Measurements from ENCODE around the gene HAND2.

HAND2 gene

DNA sequence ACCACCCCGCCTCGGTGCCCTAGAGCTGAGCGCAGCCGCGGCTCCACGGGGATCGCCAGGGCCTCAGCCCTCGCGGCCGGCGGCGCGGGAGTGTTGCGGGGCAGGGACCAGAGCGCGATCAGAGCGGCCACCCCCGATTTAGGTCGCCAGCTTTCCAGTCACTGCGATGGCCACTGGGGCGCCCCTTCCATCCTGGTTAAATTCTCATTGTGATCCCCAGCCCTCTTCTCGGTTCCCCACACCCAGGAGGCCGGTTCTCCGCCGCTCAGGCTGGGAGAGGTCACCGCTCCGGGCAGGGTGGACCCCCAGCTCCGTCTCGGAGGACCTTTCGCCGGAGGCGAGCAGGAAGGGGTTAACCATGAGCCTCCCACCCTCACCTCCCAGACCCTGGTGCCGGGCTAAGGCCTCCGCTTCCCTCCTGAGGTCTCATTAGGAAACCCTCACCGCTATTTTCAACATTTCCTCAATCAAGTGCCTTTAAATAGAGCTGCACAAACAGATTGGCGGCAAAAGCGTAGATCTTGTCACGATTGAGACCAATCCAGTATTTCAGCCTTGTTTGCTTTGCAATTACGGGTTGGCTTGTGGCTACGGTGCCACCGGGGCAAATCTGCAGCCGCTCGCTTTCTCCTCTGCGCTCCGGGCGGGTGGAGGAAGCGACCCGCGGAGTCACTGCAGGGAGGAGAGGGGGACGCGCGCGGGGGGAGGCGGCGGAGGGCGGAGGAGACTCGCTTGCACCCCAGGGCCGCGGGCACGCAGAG lies 8.3 kb upstream of the HAND2 start:
- TF ChIP-seq, protein P1, sequence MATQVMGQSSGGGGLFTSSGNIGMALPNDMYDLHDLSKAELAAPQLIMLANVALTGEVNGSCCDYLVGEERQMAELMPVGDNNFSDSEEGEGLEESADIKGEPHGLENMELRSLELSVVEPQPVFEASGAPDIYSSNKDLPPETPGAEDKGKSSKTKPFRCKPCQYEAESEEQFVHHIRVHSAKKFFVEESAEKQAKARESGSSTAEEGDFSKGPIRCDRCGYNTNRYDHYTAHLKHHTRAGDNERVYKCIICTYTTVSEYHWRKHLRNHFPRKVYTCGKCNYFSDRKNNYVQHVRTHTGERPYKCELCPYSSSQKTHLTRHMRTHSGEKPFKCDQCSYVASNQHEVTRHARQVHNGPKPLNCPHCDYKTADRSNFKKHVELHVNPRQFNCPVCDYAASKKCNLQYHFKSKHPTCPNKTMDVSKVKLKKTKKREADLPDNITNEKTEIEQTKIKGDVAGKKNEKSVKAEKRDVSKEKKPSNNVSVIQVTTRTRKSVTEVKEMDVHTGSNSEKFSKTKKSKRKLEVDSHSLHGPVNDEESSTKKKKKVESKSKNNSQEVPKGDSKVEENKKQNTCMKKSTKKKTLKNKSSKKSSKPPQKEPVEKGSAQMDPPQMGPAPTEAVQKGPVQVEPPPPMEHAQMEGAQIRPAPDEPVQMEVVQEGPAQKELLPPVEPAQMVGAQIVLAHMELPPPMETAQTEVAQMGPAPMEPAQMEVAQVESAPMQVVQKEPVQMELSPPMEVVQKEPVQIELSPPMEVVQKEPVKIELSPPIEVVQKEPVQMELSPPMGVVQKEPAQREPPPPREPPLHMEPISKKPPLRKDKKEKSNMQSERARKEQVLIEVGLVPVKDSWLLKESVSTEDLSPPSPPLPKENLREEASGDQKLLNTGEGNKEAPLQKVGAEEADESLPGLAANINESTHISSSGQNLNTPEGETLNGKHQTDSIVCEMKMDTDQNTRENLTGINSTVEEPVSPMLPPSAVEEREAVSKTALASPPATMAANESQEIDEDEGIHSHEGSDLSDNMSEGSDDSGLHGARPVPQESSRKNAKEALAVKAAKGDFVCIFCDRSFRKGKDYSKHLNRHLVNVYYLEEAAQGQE (IDR thresholded peaks at IDR 0.05; ENCODE audit: low read depth): no peak
- TF ChIP-seq, protein P2, sequence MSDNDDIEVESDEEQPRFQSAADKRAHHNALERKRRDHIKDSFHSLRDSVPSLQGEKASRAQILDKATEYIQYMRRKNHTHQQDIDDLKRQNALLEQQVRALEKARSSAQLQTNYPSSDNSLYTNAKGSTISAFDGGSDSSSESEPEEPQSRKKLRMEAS (IDR thresholded peaks at IDR 0.05): no peak
- TF ChIP-seq TAF1 (IDR thresholded peaks at IDR 0.05; ENCODE audit: low read depth): no peak

DNA sequence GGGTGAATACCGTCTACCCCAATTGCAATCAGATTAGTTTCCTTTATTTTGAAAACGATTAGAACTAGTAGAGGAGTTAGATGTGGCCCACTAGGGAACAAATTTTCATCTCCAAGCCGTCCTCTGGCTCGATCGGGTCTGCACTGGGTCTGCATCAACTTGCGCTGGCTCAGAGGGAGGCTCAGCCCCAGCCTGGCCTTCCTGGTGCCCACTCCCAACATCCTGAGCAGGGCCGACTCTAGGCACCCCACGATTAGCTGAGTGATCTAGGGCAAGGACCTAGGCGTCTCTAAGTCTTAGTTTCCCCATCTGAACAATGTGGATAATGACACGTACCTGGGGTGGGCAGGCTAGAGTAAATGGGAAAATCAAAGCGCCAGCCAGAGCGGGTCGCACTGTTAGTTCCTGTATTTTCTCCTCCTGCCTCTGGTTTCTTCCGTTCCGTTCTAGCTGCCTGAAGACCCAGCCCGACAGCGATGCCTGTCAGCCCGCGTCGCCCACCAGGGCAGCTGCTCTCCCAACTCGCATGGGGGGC lies 7.7 kb upstream of the HAND2 start:
- TF ChIP-seq TEAD4 (IDR thresholded peaks at IDR 0.05): no peak
- TF ChIP-seq TAF1 (IDR thresholded peaks at IDR 0.05; ENCODE audit: low read depth): no peak
- TF ChIP-seq, protein P3, sequence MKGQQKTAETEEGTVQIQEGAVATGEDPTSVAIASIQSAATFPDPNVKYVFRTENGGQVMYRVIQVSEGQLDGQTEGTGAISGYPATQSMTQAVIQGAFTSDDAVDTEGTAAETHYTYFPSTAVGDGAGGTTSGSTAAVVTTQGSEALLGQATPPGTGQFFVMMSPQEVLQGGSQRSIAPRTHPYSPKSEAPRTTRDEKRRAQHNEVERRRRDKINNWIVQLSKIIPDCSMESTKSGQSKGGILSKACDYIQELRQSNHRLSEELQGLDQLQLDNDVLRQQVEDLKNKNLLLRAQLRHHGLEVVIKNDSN (IDR thresholded peaks at IDR 0.05): no peak
- TF ChIP-seq CREB1 (IDR thresholded peaks at IDR 0.05; ENCODE audit: low read depth): no peak
- no peak for TF ChIP-seq EP300 (IDR thresholded peaks at IDR 0.05; ENCODE audit: borderline replicate concordance)
- no peak for TF ChIP-seq TCF12 (IDR thresholded peaks at IDR 0.05; ENCODE audit: low read depth)
- no peak for TF ChIP-seq RAD21 (IDR thresholded peaks at IDR 0.05; ENCODE audit: low read depth)
- TF ChIP-seq NFIC (IDR thresholded peaks at IDR 0.05): no peak
- TF ChIP-seq, protein P2 (IDR thresholded peaks at IDR 0.05): no peak
- no peak for TF ChIP-seq YY1 (IDR thresholded peaks at IDR 0.05; ENCODE audit: low read depth)
- no peak for TF ChIP-seq EGR1 (IDR thresholded peaks at IDR 0.05)

DNA sequence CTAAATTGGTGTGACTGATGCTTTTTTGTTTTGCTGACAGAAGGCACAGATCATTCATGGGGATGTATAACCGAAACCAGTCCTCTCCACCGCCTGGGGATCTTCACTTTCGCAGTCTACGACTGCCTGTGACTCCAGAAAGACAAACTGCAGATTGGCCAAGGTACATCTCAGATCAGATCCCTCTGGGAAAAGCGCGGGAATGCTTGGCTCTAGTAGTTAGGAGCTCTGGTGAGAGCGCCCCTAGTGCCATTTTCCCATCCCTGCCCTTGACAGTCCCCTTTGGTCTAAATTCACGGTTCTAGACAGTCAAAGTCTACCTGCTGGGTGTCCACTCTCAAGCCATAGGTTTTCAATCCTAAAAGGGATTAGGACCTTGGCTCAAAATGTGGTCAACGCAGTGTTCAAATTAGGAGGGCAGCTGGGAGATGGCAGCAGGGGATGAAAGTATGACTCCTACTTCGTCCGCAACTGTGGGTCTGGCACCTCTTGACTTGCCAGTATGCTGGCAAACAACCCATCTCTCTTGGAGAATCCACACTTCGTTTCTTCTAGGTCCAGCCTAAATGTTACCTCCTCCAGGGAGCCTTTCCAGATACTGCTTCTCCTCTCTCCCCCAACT lies 6.9 kb upstream of the HAND2 start:
- no peak for TF ChIP-seq EP300 (IDR thresholded peaks at IDR 0.05; ENCODE audit: borderline replicate concordance)
- no peak for TF ChIP-seq TEAD4 (IDR thresholded peaks at IDR 0.05)
- no peak for TF ChIP-seq FOXM1 (IDR thresholded peaks at IDR 0.05; ENCODE audit: borderline replicate concordance, low read depth)
- TF ChIP-seq, protein P1 (IDR thresholded peaks at IDR 0.05; ENCODE audit: low read depth): no peak
- TF ChIP-seq EGR1 (IDR thresholded peaks at IDR 0.05): no peak
- no peak for TF ChIP-seq CREB1 (IDR thresholded peaks at IDR 0.05; ENCODE audit: low read depth)

DNA sequence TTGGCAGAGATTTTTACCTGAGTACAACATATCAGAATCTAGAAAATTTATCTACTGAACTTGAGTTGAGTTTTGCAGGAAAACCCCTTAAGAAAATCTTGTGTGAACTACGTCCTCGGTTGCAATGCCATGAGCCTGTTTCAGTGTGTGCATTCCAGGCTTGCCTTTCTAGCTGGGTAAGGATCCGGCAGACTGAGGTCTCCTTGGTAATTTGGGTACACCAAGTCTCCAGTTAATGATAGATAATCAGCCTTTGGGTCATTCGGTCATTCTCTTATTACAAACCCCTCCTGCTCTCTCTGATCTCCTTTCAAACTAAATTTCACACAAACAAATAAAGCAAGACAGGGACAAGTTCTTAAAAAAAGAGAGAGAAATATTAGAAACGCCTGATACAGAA lies 5.9 kb upstream of the HAND2 start:
- TF ChIP-seq EP300 (IDR thresholded peaks at IDR 0.05; ENCODE audit: borderline replicate concordance) (no peak), FOXM1 (IDR thresholded peaks at IDR 0.05; ENCODE audit: borderline replicate concordance, low read depth) (no peak), NFIC (IDR thresholded peaks at IDR 0.05) (no peak), EGR1 (IDR thresholded peaks at IDR 0.05) (no peak)
- TF ChIP-seq, protein P2 (IDR thresholded peaks at IDR 0.05): no peak
- TF ChIP-seq, protein P3 (IDR thresholded peaks at IDR 0.05): no peak

DNA sequence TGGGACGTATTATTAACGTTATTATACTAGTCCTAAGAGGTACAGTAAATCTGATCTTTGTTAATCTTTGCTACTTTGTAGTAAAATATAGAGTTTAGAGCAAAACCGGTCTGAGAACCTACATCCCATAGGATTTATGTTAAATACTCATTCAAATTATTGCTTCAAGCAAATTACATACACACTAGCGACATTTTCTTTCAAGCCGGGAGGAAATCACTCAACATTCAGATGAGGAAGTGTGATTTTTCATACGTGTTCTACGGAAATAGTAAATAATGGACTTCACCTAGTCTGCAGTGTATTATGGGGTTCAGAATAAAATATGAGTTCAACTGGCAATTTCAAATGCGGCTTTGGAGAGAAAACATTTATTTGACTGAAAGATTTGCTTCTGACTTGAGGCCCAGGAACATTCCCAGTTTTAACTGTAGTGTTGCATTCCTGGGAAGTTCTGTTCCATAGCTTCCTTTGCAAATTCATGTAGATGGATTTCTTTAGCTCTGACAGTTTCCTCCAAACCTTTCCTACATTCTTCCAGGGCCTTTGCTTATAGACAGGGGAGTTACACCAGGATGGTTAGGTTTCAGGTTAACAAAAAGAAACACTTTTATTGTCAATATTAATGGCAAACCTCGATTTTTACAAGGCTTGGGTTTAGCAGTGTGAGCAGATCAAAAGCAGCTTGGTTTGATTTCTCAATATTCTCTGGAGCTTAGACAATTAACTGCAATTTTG lies 5.3 kb upstream of the HAND2 start:
- no peak for TF ChIP-seq CEBPB (IDR thresholded peaks at IDR 0.05)
- no peak for TF ChIP-seq CREB1 (IDR thresholded peaks at IDR 0.05; ENCODE audit: low read depth)
- no peak for TF ChIP-seq ZBTB7A (IDR thresholded peaks at IDR 0.05; ENCODE audit: low read depth)
- TF ChIP-seq, protein P3 (IDR thresholded peaks at IDR 0.05): no peak
- TF ChIP-seq RAD21 (IDR thresholded peaks at IDR 0.05; ENCODE audit: low read depth): no peak
- no peak for TF ChIP-seq NFIC (IDR thresholded peaks at IDR 0.05)
- no peak for TF ChIP-seq FOXM1 (IDR thresholded peaks at IDR 0.05; ENCODE audit: borderline replicate concordance, low read depth)
- no peak for TF ChIP-seq TCF12 (IDR thresholded peaks at IDR 0.05; ENCODE audit: low read depth)
- TF ChIP-seq EP300 (IDR thresholded peaks at IDR 0.05; ENCODE audit: borderline replicate concordance): no peak
- TF ChIP-seq TAF1 (IDR thresholded peaks at IDR 0.05; ENCODE audit: low read depth): no peak
- TF ChIP-seq, protein P1 (IDR thresholded peaks at IDR 0.05; ENCODE audit: low read depth): no peak
- TF ChIP-seq, protein P2 (IDR thresholded peaks at IDR 0.05): no peak
- no peak for TF ChIP-seq TEAD4 (IDR thresholded peaks at IDR 0.05)
- TF ChIP-seq YY1 (IDR thresholded peaks at IDR 0.05; ENCODE audit: low read depth): no peak
- no peak for TF ChIP-seq EGR1 (IDR thresholded peaks at IDR 0.05)

Data from Ishikawa (cell line).